Activated CD4-positive, alpha-beta T cell treated with anti-CD3 and anti-CD28 coated beads, Interleukin-2, amount 50 U/mL, for 1 hour (primary cell): ENCODE results near the gene ZBTB22.
"Not testable (repeated sequence)": the region's sequence is repeated elsewhere in the genome, so short reads cannot be mapped to it uniquely, and the experiment has no call there.

Experiments
- DNase-seq: peaks from one replicate; pipeline ENCODE4 v3.0.0-alpha.2; 2020

The ZBTB22 gene

DNA sequence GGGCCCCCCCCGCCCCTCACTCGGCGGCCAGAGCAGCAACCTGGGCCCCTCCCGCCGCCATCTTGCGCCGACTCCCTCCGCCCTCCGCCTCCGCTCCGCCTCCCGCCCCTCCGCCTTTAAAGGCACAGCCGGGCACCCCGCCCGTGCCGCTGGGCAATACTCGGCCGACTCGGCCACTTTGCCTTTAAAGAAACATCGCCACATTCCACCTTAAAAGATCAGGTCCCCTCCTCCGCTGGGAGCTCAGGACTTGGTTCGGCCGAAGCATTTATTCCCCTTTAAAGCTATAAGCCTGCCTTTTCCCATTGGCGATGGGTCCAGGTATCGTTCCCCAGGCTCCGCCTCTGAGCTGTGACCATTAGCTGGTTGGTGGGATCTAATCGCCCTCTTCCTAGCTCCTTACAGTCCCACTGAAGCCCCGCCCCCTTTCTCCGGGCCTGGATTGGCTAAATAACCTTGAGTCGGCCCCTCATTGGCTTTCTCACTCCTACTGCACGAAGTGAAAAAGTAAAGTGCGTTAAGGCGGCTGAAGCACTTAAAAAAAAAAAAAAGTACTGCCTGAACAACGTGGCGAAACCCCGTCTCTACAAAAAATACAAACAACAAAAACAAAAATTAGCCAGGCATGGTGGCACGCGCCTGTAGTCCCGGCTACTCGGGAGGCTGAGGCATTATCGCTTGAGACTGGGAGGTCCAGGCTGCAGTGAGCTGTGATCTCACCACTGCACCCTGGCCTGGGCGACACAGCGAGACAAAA is at the start of gene ZBTB22:
ZBTB22 (minus strand) TSS at position 76 of the 757 bp plus-strand sequence. CDS start 828 bp downstream, outside the sequence.
- DNase-seq = peak; percentile 96

- no peak for DNase-seq
These were observed 49.6 kb upstream of the ZBTB22 start for GRCh38 chr6:33367009-33367714.

- DNase-seq = not testable (repeated sequence)
These were observed 47.8 kb upstream of the ZBTB22 start for GRCh38 chr6:33365206-33365971.

GRCh38 chr6:33364475-33365205 is 47.1 kb upstream of the ZBTB22 start:
- not testable (repeated sequence) for DNase-seq

DNA sequence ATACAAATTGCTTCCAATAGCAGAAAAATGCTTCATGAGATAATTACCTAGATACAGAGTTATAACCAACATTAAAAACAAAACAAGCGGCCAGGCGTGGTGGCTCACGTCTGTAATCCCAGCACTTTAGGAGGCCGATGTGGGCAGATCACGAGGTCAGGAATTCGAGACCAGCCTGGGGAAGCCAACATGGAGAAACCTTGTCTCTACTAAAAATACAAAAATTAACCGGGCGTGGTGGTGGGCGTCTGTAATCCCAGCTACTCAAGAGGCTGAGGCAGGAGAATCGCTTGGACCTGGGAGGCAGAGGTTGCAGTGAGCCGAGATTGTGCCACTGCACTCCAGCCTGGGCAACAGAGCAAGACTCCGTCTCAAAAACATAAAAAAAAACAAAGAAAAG is 45.9 kb upstream of the ZBTB22 start:
- not testable (repeated sequence) for DNase-seq

- DNase-seq = no peak
These were observed 41.8 kb upstream of the ZBTB22 start for GRCh38 chr6:33359331-33359730.

- DNase-seq = not testable (repeated sequence)
These were observed 39.8 kb upstream of the ZBTB22 start for GRCh38 chr6:33357160-33357871.

GRCh38 chr6:33356295-33356694 is 38.8 kb upstream of the ZBTB22 start:
- DNase-seq = no peak

GRCh38 chr6:33355860-33356259 is 38.3 kb upstream of the ZBTB22 start:
- not testable (repeated sequence) for DNase-seq

DNA sequence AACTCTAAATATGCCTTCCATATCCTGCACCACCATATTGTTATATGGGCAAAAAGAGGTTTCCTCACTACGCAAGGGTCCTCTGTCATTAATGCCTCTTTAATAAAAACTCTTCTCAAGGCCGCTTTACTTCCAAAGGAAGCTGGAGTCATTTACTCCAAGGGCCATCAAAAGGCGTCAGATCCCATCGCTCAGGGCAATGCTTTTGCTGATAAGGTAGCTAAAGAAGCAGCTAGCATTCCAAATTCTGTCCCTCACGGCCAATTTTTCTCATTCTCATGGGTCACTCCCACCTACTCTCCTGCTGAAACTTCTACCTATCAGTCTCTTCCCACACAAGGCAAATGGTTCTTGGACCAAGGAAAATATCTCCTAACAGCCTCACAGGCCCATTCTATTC is 30.3 kb upstream of the ZBTB22 start:
- DNase-seq = no peak

DNA sequence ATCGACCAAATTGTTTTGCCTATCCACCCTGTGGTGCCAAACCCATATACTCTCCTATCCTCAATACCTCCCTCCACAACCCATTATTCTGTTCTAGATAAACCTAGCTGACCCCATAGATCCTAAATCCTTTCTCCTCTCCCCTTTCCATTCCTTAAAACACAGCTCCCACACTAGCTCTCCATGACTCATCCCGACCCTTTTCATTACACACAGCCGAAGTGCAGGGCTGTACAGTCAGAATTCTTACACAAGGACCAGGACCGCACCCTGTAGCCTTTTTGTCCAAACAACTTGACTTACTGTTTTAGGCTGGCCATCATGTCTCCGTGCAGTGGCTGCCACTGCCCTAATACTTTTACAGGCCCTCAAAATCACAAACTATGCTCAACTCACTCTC is 29.4 kb upstream of the ZBTB22 start:
- not testable (repeated sequence) for DNase-seq

DNA sequence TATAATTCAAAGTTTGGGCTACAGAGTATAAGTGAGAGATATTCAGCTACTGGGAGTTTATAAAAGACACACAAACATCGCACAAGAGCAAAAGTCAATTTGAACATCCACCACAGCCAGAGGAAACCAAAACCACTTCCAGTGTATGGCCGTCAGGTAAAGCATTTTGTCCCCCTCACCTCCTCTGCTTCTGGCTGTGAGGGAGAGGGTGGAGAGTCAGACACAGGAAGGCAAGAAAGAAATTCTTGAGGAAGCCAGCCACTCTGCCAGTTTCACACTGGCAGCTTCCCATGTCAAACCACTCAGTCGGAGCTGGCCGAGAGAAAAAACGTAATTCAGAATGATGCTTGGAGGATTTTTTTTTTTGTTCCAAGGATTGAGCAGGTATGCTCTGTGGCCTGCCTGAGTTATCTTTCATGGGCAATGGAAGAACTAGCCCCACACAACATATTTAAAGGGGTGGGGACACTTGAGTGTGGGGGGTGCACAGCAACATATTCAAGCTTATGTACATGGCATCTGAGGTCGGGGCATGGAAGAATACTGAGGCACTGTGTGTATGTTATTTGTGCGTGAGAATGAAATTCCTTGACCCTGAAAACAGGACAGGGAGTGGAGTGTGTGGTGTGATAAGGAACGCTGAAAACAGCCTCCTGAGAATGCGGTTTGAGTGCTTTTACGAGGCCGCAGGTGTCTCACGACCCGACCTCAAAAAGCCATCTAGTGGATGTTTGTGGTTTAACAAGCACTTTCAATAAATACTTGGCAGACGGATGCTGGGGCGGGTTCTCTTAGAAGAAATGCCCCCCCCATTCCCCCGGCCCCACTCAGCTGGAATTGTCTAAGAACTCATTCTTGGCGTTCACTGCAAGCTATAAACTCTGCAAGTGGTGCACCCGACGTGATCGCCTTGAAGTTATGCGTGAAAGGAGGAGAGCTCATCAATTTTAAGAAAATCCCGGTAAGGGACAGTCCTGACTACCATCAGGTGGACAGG is 27.5 kb upstream of the ZBTB22 start:
- DNase-seq = peak; percentile 58

DNA sequence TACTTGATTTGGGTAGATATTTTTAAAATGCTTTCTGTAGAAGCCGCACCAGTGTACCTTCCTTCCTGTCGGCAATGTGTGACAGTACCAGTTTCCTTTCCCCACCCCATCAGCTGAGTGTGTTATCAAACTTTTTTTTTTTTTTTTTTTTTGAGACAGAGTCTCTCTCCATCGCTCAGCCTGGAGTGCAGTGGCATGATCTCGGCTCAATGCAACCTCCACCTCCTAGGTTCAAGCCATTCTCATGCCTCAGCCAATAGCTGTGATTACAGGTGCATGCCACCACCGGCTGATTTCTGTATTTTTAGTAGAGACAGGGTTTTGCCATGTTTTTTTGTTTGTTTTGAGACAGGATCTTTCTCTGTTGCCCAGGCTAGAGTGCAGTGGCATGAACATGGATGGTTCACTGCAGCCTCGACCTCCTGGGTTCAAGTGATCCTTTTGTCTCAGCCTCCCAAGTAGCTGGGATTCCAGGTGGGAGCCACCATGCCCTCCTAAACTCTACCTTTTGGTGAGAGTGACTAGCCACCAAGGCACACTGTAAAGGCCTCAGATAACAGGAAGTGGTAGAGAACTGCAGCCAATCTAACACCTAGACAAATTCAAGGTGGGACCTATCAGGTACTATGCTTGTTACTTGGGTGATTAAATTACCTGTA is 26.5 kb upstream of the ZBTB22 start:
- peak; percentile 56 for DNase-seq

GRCh38 chr6:33343606-33343952 is 26.0 kb upstream of the ZBTB22 start:
- DNase-seq = peak; percentile 49

DNA sequence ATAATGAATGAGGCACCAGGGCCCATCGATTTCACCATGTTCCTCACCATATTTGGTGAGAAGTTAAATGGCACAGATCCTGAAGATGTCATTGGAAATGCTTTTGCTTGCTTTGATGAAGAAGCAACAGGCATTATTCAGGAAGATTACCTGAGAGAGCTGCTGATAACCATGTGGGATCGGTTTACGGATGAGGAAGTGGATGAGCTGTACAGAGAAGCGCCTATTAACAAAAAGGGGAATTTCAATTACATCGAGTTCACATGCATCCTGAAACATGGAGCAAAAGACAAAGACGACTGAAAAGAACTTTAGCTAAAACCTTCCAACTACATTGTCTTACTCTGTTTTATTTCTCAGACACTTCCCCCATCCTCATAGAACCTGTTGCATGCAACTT is 21.6 kb upstream of the ZBTB22 start:
- DNase-seq = no peak

- no peak for DNase-seq
These were observed 19.0 kb upstream of the ZBTB22 start for GRCh38 chr6:33336495-33336894.

- no peak for DNase-seq
These were observed 18.4 kb upstream of the ZBTB22 start for GRCh38 chr6:33335916-33336315.

GRCh38 chr6:33333666-33334065 is 16.1 kb upstream of the ZBTB22 start:
- no peak for DNase-seq

DNA sequence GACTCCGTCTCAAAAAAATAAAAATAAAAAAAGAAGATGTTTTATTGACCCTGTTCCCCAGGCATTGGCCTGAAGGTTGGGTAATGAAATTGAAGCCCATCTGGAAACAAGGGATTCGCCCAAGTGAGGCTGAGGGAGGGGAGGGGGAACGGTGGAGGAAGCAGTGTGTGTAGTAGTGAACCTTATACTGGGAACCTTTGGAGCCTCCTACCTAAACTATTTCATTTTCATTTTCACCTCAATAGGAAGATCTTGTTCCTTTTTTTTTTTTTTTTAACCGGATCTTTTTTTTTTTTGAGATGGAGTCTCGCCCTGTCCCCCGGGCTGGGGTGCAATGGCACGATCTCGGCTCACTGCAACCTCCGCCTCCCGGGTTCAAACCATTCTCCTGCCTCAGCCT is 13.2 kb upstream of the ZBTB22 start:
- no peak for DNase-seq

GRCh38 chr6:33329058-33329457 is 11.5 kb upstream of the ZBTB22 start:
- DNase-seq = no peak
